T-helper 1 cell (primary cell): Measurements from ENCODE around the gene ZNF101.
"Not testable (repeated sequence)": the region's sequence is repeated elsewhere in the genome, so short reads cannot be mapped to it uniquely, and the experiment has no call there.

Experiments used
- DNase-seq, 5 donors: peaks; one replicate each; pipeline ENCODE4 v3.0.0-alpha.2; 2012 to 2020

ZNF101 gene

DNA sequence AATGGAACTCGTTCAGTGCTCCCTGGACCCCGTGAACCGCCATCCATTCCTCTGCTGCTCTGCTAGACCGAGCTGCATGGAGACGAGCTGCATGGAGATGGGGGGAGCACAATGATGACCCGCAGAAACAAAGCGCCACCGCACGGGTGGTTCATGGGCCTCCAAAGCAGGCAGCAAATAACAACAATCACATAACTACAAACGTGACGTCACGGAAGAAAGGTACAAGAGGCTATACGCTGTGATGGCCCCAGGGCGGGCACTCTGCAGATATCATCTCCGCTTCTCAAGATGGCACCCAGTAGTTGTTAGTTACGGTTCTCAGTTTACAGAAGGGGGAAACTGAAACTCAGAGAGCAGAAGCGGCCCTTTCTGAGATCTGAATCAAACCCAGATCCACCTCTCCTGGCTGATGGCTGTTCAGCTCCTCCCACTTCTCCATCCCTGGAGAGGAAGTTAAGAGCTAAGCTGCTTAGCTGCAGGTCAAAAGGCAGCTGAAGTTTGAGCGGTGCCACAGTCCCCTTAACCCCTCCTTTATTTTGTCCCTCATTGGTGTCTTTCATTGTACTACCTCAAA is 6.9 kb upstream of the ZNF101 start:
- peak in 3 of 5 donors; percentile 46 to 87 (median 50) for DNase-seq

GRCh38 chr19:19662344-19662743 is 6.3 kb upstream of the ZNF101 start:
- no peak for DNase-seq

DNA sequence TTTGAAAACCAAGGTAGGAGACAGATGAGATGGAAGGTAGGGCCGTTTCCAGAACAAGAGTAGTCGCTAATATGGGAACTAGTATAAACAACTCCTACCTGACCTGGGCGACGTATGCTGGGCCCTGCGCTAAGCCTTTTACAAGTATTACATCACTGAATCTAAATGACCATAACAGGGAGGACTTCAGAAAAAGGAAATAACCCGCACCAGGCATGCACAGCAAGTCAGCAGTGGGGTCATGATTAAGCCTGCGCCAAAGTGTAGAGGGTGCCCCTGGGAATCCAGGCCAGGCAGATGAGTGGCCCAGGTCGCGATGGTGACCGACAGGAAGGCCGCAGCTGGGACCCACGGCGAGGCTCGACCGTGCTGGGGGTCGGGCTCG is 5.8 kb upstream of the ZNF101 start:
- no peak for DNase-seq

DNA sequence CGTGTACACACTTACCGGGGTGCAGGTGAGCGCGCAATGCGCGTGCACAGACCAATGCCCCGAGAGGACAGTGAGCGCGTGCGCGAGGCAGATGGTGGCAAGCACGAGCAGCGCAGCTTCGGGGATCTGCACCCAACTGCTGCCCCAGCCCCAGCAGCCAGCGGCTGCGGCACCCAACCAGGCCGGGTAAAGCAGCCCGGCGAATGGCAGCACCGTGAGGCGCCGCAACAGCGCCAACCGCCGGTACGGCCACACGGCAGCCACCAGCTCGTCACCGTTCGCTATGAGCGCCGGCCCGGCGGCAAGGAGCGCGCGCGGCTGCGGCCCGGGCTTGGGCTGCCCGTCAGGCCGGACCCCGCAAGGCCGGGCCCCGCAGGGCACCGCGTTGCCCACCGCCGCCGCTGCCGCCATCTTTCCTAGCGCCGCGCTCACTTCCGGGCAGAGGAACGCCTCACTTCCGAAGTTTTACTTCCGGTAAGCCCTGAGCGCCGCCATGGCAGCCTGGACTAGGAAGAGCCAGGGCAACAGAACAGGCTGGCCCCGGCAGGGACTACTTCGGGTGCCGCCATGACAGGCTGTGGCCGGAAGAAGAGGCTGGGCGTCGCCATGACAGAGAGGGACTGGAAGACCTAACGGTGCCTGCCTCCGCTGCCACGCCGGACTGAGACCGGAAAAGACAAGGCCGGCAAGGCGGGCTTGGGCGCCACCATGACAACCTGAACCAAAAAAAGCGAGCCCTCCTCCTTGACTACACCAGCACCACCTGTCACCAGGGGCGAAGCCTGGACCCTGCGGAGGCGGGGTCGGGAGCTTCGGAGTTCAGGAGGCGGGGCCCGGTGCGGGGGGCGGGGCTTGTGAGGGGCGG is 5.2 kb upstream of the ZNF101 start, which contains the start of gene ATP13A1:
TSS of gene ATP13A1 (minus strand) at position 421 of the 865 bp plus-strand sequence. CDS start at position 411, 10 bp downstream.
- DNase-seq, result peak; percentile 91 to 98 (median 92)

DNA sequence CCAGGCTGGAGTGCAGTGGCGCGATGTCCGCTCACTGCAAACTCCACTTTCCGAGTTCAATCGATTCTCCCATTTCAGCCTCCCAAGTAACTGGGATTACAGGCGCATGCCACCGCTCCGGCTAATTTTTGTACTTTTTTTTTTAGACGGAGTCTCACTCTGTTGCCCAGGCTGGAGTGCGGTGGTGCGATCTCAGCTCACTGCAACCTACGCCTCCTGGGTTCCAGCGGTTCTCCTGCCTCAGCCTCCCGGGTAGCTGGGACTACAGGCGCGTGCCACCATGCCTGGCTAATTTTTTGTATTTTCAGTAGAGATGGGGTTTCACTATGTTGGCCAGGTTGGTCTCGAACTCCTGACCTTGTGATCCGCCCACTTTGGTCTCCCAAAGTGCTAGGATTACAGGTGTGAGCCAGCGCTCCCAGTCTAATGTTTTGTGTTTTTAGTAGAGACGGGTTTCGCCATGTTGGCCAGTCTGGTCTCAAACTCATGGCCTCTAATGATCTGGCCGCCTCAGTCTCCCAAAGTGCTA is 3.2 kb upstream of the ZNF101 start:
- DNase-seq, result not testable (repeated sequence)

DNA sequence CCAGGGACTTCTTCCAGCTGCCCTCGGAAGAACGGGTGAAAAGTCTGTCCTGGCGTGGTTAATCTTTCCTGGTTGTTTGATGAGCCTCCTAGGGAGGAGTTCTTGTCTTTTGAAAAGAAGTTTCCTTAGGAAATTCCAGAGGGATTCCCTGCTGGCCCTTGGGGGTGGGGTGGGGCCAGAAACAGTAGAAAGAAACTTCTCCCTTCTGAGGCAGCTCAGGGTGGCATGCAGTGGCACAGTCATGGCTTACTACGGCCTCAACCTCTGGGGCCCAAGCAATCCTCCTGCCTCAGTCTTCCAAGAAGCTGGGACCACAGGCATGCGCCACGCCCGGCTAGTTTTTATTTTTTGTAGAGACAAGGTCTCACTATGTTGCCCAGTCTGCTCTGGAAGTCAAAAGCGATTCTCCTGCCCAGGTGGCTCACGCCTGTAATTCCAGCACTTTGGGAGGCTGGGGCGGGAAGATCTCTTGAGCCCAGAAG is 1.5 kb downstream of the ZNF101 start:
- DNase-seq, result no peak

DNA sequence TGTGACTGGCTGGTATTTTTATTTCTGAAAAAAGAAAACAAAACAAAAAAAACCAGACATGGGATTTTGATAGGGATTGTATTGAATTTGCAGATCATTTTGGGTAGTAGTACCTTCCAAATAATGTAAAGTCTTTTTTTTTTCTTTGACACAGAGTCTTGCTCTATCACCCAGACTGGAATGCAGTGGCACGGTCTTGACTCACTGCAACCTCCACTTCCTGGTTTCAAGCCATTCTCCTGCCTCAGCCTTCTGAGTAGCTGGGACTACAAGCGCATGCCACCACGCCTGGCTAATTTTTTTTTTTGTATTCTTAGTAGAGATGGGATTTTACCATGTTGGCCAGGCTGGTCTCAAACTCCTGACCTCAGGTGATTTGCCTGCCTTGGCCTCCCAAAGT is 4.2 kb downstream of the ZNF101 start:
- no peak for DNase-seq

DNA sequence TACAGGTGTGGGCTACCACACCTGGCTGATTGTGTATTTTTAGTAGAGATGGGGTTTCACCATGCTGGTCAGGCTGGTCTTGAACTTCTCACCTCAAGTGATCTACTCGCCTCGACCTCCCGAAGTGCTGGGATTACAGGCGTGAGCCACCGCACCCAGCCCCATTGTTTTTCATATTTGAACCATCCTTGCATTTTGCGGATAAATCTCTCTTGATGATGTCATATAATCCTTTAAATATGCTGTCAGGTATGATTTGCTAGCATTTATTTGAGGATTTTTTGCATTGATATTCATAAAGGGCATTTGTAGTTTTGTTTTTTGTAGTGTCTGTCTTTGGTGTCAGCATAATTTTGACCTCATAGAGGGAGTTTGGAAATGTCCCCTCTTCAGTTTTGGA is 5.7 kb downstream of the ZNF101 start:
- DNase-seq, result no peak

GRCh38 chr19:19677579-19677978 is 8.9 kb downstream of the ZNF101 start:
- no peak for DNase-seq

DNA sequence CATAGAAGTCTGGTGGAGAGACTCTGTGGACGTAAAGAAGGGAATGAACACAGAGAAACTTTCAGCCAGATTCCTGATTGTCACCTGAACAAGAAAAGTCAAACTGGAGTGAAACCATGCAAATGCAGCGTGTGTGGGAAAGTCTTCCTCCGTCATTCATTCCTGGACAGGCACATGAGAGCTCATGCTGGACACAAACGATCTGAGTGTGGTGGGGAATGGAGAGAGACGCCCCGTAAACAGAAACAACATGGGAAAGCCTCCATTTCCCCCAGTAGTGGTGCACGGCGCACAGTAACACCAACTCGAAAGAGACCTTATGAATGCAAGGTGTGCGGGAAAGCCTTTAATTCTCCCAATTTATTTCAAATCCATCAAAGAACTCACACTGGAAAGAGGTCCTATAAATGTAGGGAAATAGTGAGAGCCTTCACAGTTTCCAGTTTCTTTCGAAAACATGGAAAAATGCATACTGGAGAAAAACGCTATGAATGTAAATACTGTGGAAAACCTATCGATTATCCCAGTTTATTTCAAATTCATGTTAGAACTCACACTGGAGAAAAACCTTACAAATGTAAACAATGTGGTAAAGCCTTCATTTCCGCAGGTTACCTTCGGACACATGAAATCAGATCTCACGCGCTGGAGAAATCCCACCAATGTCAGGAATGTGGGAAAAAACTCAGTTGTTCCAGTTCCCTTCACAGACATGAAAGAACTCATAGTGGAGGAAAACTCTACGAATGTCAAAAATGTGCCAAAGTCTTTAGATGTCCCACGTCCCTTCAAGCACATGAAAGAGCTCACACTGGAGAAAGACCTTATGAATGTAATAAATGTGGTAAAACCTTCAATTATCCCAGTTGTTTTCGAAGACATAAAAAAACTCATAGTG is 10.8 kb downstream of the ZNF101 start:
- no peak for DNase-seq

GRCh38 chr19:19686119-19686518 is 17.5 kb downstream of the ZNF101 start:
- not testable (repeated sequence) for DNase-seq

- no peak for DNase-seq
Observed at GRCh38 chr19:19686580-19686979, 17.9 kb downstream of the ZNF101 start.

DNA sequence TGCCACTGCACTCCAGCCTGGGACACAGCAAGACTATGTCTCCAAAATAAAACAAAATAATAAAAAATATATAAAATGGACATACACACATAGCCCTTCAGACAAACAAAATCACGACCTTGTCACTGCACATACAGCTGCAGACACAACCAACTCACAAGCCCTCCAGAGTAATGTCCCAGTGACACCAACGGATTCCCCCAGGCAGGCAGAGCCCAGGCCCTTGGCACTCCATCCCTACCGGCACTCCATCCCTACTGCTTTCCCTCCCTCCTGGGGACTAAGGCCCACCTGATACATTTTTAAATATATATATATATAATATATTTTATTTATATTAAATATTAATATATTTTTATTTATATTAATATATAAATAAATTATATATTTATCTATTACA is 18.5 kb downstream of the ZNF101 start:
- DNase-seq, result no peak

DNA sequence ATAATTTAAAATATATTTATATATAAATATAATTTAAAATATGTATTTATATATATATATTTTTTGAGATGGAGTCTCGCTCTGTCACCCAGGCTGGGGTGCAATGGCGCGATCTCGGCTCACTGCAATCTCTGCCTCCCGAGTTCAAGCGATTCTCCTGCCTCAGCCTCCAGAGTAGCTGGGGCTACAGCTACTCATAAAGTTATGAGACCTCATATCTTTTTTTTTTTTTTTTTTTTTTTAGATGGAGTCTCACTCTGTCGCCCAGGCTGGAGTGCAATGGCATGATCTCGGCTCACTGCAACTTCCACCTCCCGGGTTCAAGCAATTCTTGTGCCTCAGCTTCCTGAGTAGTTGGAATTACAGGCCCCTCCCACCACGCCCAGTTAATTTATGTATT is 20.4 kb downstream of the ZNF101 start:
- DNase-seq, result not testable (repeated sequence)

- DNase-seq, result no peak
Observed at GRCh38 chr19:19691683-19692082, 23.0 kb downstream of the ZNF101 start.

DNA sequence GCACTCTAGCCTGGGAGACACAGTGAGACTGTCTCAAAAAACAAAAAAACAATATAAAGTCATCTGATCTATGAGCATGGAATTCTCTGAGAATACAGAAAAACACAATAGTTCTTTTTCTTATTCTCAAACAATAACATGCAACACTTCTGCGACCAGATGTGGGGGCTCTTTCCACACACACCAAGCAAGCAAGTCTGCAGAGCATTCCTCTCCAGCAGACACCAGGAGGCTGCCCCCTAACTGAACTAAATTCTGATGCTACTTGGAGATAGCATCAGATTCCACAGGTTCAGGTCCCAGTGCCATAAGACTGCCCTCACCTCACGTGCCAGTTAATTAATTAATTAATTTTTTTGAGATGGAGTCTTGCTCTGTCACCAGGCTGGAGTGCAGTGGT is 27.7 kb downstream of the ZNF101 start:
- DNase-seq, result no peak

- no peak for DNase-seq
Observed at GRCh38 chr19:19697589-19697988, 28.9 kb downstream of the ZNF101 start.

- not testable (repeated sequence) for DNase-seq
Observed at GRCh38 chr19:19700493-19700892, 31.9 kb downstream of the ZNF101 start.

- no peak for DNase-seq
Observed at GRCh38 chr19:19704836-19705235, 36.2 kb downstream of the ZNF101 start.

DNA sequence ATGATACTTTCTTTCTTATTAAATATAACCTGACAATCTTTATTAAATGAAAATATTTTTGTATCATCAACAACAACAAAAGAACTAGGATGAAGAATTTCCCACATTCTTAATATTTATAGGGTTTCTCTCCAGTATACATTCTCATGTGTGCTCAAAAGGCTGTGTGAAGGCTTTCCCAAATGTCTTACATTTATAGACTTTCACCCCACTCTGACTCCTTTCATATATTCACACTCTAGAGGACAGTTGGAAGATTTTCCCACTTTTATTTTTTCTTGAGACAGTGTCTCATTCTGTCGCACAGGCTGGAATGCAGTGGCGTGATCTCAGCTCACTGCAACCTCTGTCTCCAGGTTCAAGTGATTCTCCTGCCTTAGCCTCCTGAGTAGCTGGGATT is 41.9 kb downstream of the ZNF101 start:
- no peak for DNase-seq

GRCh38 chr19:19711306-19711933 is 42.8 kb downstream of the ZNF101 start:
- DNase-seq, result no peak
